Gastroesophageal sphincter (tissue), 4 donors: Measurements from ENCODE around the gene NAV2. TPM values are rescaled to one million over a fixed set of nuclear protein-coding genes. Genes with fewer than 3 reads are reported as not detected.

Source experiments
- ATAC-seq: fragments of 150-250 bp; one replicate; pipeline ENCODE4 v1.9.1; 2016; ENCODE audit warnings: mild to moderate bottlenecking, moderate library complexity
- H3K27ac ChIP-seq, 4 donors: fragments of 200-600 bp; sonication (generic) in 3 of 4; 1 replicate in 3 of 4; 2 replicates in 1 of 4; pipeline ENCODE4 v1.5.1; 2016 to 2019
- H3K27me3 ChIP-seq: fragments of 200-600 bp; sonication (generic); one replicate; pipeline ENCODE4 v1.5.1; 2019
- H3K36me3 ChIP-seq, 2 donors: fragments of 200-600 bp; sonication (generic); one replicate each; pipeline ENCODE4 v1.5.1; 2019; ENCODE audit warnings: control low read depth in 1 of 2
- H3K4me1 ChIP-seq, 3 donors: fragments of 200-600 bp; sonication (generic); 1 replicate in 2 of 3; 2 replicates in 1 of 3; pipeline ENCODE4 v1.5.1; 2016 to 2019; ENCODE audit warnings: control low read depth in 2 of 3
- H3K4me3 ChIP-seq, 2 donors: fragments of 200-600 bp; sonication (generic); one replicate each; pipeline ENCODE4 v1.5.1; 2019; ENCODE audit warnings: mild to moderate bottlenecking in 1 of 2, moderate library complexity in 1 of 2
- H3K9me3 ChIP-seq, 3 donors: fragments of 200-600 bp; sonication (generic); one replicate each; pipeline ENCODE4 v1.5.1; 2017 to 2019; ENCODE audit warnings: control low read depth in 2 of 3
- CTCF ChIP-seq, 4 experiments: fragments of 200-600 bp in 2 of 4; fragments of 450-650 bp in 2 of 4; sonication (generic) in 1 of 4; IDR thresholded peaks; one replicate each; pipeline ENCODE4 v1.5.1; 2017 to 2019; ENCODE audit warnings: antibody characterized with exemption in 4 of 4, mild to moderate bottlenecking in 2 of 4, moderate library complexity in 2 of 4
- EP300 ChIP-seq: sonication (generic); formaldehyde crosslinking; IDR thresholded peaks from one replicate; pipeline ENCODE4 v1.6.1; 2017; ENCODE audit warnings: antibody characterized with exemption, mild to moderate bottlenecking
- POLR2A ChIP-seq, 2 donors: fragments of 450-650 bp; IDR thresholded peaks; one replicate each; pipeline ENCODE4 v1.6.1; 2017; ENCODE audit warnings: antibody characterized with exemption in 2 of 2, mild to moderate bottlenecking in 2 of 2, moderate library complexity in 1 of 2
- POLR2AphosphoS5 ChIP-seq: sonication (generic); formaldehyde crosslinking; IDR thresholded peaks from one replicate; pipeline ENCODE4 v1.6.1; 2017; ENCODE audit warnings: antibody characterized with exemption
- WGBS, 2 donors: methylation state at CpG; one replicate each; pipeline ENCODE4 v1.1.5; 2018; ENCODE audit warnings: low coverage in 1 of 2; 5-methylcytosine and 5-hydroxymethylcytosine counted together
- total RNA-seq, 4 donors: library from RNA; depleted of rRNA; stranded (reverse); fragments of >200 nt; gene quantifications; one replicate each; pipeline ENCODE4 v1.1.0, GENCODE V29; 2016

NAV2 gene
- total RNA-seq, 4 donors from 2014 or later: 19.5 to 57.1 (median 43.4) TPM

- Histone ChIP-seq H3K4me3 (no peak overlapping the region), H3K36me3 (no peaks in the 10 kb centered on the region), H3K27ac (no peak overlapping the region), H3K4me1 (peaks cover 0 to 75% (median 6%) of the 10 kb centered on the region in 3 donors), H3K9me3 (no peaks in the 10 kb centered on the region), H3K27me3 (no peaks in the 10 kb centered on the region)
- 71 to 76% methylated on average over 3 of the region's 3 CpGs for WGBS, 2 donors
- no peak for ATAC-seq
- TF ChIP-seq CTCF (IDR thresholded peaks at IDR 0.05) (no peak), EP300 (no peak), POLR2AphosphoS5 (no peak), POLR2A (IDR thresholded peaks at IDR 0.05) (no peak)
Measured at GRCh38 chr11:19766206-19766605, 53.6 kb downstream of the NAV2 start.

DNA sequence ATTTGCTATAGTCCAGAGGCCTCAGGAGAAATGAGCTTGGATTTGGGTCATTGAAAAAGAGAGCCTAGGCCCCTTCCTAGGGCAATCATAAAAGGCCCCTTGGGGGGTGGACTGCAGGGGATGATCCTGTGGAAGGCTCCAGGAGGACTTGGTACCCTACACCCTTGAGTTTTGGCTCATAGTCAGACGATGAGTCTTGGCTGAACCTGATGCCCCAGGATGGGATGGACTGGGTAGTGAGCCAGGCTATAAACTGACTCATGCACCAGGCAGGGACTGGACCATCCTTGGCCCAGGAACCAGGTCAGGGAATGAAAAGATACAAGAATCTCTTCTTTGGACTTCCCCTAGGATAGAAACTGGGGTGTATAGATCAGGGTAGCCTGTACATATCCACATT is 54.2 kb downstream of the NAV2 start:
- no peak overlapping the region for H3K4me3 ChIP-seq
- 67% methylated on average over 1 of the region's 1 CpG; no CpG with 5 or more reads in 1 of the 2 donors for WGBS, 2 donors
- ATAC-seq: no peak
- H3K36me3 ChIP-seq: no peaks in the 10 kb centered on the region
- H3K4me1 ChIP-seq: peaks cover 0 to 75% (median 6%) of the 10 kb centered on the region in 3 donors
- no peaks in the 10 kb centered on the region for H3K9me3 ChIP-seq
- H3K27me3 ChIP-seq: no peaks in the 10 kb centered on the region
- TF ChIP-seq EP300 (no peak), POLR2A (IDR thresholded peaks at IDR 0.05) (no peak), CTCF (IDR thresholded peaks at IDR 0.05) (no peak), POLR2AphosphoS5 (no peak)
- no peak overlapping the region for H3K27ac ChIP-seq

GRCh38 chr11:19767627-19768151 is 55.1 kb downstream of the NAV2 start:
- H3K36me3 ChIP-seq: no peaks in the 10 kb centered on the region
- no peak overlapping the region for H3K4me3 ChIP-seq
- H3K9me3 ChIP-seq: no peaks in the 10 kb centered on the region
- H3K4me1 ChIP-seq: peaks cover 0 to 75% (median 6%) of the 10 kb centered on the region in 3 donors
- no peak overlapping the region for H3K27ac ChIP-seq
- H3K27me3 ChIP-seq: no peaks in the 10 kb centered on the region
- WGBS, 2 donors: 82 to 83% methylated on average over 4 to 5 of the region's 5 CpGs
- no peak for ATAC-seq
- TF ChIP-seq CTCF (IDR thresholded peaks at IDR 0.05): no peak
- TF ChIP-seq EP300: no peak
- no peak for TF ChIP-seq POLR2AphosphoS5
- TF ChIP-seq POLR2A (IDR thresholded peaks at IDR 0.05): no peak

DNA sequence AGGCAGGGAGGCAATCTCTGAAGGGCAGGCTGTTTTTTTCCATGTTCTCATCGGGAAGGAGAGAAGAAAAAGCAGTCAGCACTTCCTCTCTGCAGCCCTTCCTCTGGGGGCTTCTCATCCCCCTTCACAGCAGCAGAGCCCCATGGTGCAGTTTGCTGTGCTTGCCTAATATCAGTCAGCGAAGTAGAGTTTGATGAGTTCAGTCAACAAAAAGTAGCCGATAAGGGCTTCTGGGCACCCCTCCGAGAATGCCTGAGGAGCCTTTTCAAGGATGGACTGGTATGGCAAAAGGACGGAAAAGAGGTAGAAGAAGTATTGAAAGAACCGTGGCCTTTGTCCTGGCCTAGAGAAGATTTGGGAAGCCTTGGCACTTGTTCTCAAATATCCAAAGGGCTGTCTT is 55.6 kb downstream of the NAV2 start:
- Histone ChIP-seq H3K4me1 (peaks cover 0 to 70% (median under 1%) of the 10 kb centered on the region in 3 donors), H3K36me3 (no peaks in the 10 kb centered on the region), H3K27me3 (no peaks in the 10 kb centered on the region), H3K27ac (no peak overlapping the region), H3K9me3 (no peaks in the 10 kb centered on the region), H3K4me3 (no peak overlapping the region)
- ATAC-seq: no peak
- 75 to 85% methylated on average over 4 to 5 of the region's 6 CpGs for whole genome bisulfite sequencing, 2 donors
- TF ChIP-seq POLR2A (IDR thresholded peaks at IDR 0.05): no peak
- no peak for TF ChIP-seq CTCF (IDR thresholded peaks at IDR 0.05)
- TF ChIP-seq POLR2AphosphoS5: no peak
- TF ChIP-seq EP300: no peak

GRCh38 chr11:19768815-19769214 is 56.2 kb downstream of the NAV2 start:
- no peak for ATAC-seq
- TF ChIP-seq POLR2AphosphoS5: no peak
- TF ChIP-seq POLR2A (IDR thresholded peaks at IDR 0.05): no peak
- TF ChIP-seq EP300: no peak
- TF ChIP-seq CTCF (IDR thresholded peaks at IDR 0.05): no peak
- Histone ChIP-seq H3K27me3 (no peaks in the 10 kb centered on the region), H3K9me3 (no peaks in the 10 kb centered on the region), H3K4me1 (peaks cover 0 to 64% (median 0%) of the 10 kb centered on the region in 3 donors), H3K36me3 (no peaks in the 10 kb centered on the region), H3K4me3 (no peak overlapping the region), H3K27ac (no peak overlapping the region)
